ENCODE measurements around the gene PRG3.

PRG3 gene

DNA sequence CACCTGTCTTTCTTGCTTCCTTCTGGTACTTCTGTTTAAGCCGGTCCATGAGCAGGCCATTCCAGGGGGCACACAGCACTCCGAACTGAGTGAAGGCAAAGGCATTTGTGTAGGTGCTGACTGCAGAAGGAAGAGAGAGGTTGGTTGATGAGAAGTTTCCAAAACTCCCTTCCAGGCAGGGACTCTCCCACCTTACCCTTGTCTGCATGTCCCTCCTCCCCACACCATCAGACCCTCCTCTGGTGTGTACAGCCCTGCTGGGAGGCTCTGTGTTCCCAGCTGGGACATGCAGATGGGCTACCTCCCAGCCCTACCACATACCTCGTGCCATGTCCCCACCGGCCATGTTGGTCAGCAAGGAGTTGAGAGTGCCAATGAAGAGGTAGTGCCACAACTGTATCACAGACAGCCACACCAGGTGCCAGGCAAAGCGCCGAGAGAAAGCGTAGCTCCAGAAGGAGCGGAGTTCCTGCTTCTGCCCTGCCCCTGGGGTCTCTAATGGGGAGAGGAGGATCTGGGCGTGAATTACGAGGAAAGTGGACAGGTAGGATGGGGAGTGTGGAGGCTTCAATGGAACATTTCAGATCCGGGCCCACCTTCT lies 33.8 kb upstream of the PRG3 start:
- peaks cover 70% of the 10 kb centered on the region for H3K36me3 ChIP-seq (ENCODE audit: low read length)
- no peaks in the 10 kb centered on the region for H3K9me3 ChIP-seq (ENCODE audit: insufficient read depth, low read length)
- H3K9ac ChIP-seq (ENCODE audit: low read length) = no peak overlapping the region
- no peak overlapping the region for H2AFZ ChIP-seq (ENCODE audit: low read depth, low read length, severe bottlenecking)
- H3K9me2 ChIP-seq (replicated peaks; ENCODE audit: insufficient read depth, low read length) = no peaks in the 10 kb centered on the region
- no peaks in the 10 kb centered on the region; the same call in 1 of the 2 replicates for H3F3A ChIP-seq (ENCODE audit: insufficient read depth)
- no peaks in the 10 kb centered on the region; the same call in 1 of the 2 replicates for H4K20me1 ChIP-seq (ENCODE audit: low read depth, low read length)
- no peak overlapping the region for H3K27ac ChIP-seq (ENCODE audit: low read depth, low read length)
- no peak overlapping the region for H3K4me2 ChIP-seq (ENCODE audit: low read depth, low read length, poor library complexity, severe bottlenecking)
- H3K4me3 ChIP-seq (ENCODE audit: insufficient read depth, low read length, poor library complexity, severe bottlenecking) = no peak overlapping the region
- peaks cover 6% of the 10 kb centered on the region; the same call in 1 of the 2 replicates for H3K79me2 ChIP-seq (ENCODE audit: insufficient read depth, low read length)
- no peaks in the 10 kb centered on the region for H3K27me3 ChIP-seq (ENCODE audit: low read length)
- TF ChIP-seq, protein P1, sequence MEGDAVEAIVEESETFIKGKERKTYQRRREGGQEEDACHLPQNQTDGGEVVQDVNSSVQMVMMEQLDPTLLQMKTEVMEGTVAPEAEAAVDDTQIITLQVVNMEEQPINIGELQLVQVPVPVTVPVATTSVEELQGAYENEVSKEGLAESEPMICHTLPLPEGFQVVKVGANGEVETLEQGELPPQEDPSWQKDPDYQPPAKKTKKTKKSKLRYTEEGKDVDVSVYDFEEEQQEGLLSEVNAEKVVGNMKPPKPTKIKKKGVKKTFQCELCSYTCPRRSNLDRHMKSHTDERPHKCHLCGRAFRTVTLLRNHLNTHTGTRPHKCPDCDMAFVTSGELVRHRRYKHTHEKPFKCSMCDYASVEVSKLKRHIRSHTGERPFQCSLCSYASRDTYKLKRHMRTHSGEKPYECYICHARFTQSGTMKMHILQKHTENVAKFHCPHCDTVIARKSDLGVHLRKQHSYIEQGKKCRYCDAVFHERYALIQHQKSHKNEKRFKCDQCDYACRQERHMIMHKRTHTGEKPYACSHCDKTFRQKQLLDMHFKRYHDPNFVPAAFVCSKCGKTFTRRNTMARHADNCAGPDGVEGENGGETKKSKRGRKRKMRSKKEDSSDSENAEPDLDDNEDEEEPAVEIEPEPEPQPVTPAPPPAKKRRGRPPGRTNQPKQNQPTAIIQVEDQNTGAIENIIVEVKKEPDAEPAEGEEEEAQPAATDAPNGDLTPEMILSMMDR (IDR thresholded peaks at IDR 0.05; ENCODE audit: insufficient read depth, low read length, poor library complexity, severe bottlenecking) = no peak
- TF ChIP-seq EZH2phosphoT487 (conservative IDR thresholded peaks at IDR 0.05; ENCODE audit: low read length) = no peak

DNA sequence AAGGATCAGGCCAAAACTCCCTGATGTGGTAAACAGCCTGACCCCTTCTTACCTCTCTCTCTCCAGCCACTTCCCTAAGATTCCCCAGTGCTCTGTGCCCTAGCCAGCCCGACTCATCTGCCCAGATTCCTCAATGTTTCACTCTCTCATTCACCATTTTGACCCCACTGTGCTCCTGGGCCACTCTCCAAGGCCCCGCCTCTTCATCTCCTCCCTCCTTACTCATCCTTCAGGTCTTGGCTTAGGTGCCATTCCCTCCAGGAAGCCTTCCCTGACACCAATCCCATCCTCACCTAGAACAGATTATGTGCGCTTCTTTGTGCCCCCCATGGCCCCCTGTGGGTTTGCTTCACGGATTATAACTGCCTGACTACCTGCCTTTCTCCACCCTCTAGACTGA lies 32.7 kb upstream of the PRG3 start:
- Histone ChIP-seq H3K27me3 (ENCODE audit: low read length) (no peaks in the 10 kb centered on the region), H3K9me2 (replicated peaks; ENCODE audit: insufficient read depth, low read length) (no peaks in the 10 kb centered on the region), H3K27ac (ENCODE audit: low read depth, low read length) (no peak overlapping the region), H3K4me3 (ENCODE audit: insufficient read depth, low read length, poor library complexity, severe bottlenecking) (no peak overlapping the region), H2AFZ (ENCODE audit: low read depth, low read length, severe bottlenecking) (no peak overlapping the region), H3K9me3 (ENCODE audit: insufficient read depth, low read length) (no peaks in the 10 kb centered on the region), H3K4me2 (ENCODE audit: low read depth, low read length, poor library complexity, severe bottlenecking) (no peak overlapping the region), H3K9ac (ENCODE audit: low read length) (no peak overlapping the region), H4K20me1 (ENCODE audit: low read depth, low read length) (no peaks in the 10 kb centered on the region; the same call in 1 of the 2 replicates), H3K36me3 (ENCODE audit: low read length) (peaks cover 64% of the 10 kb centered on the region; the same call in 1 of the 2 replicates), H3F3A (ENCODE audit: insufficient read depth) (no peaks in the 10 kb centered on the region; the same call in 1 of the 2 replicates), H3K79me2 (ENCODE audit: insufficient read depth, low read length) (no peaks in the 10 kb centered on the region)
- no peak for TF ChIP-seq EZH2phosphoT487 (conservative IDR thresholded peaks at IDR 0.05; ENCODE audit: low read length)
- TF ChIP-seq, protein P1 (IDR thresholded peaks at IDR 0.05; ENCODE audit: insufficient read depth, low read length, poor library complexity, severe bottlenecking) = no peak

DNA sequence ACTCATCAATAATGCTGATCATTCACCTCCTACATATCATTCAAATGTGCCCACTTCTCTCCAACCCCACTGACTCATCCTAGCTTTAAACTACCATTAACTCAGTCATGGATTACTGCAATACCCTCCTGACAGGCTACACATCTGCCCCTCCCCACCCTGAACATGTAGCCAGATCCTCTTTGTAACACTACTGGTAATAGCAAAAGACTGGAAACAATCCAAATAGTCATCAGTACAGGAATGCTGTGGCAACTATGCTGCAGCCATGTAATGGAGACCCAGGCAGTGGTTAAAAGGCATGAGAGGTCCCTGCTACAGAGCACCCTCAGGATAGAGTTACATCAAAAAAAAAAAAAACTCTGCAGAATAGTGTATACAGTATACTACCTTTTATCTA lies 29.3 kb upstream of the PRG3 start:
- Histone ChIP-seq H3K27me3 (ENCODE audit: low read length) (no peaks in the 10 kb centered on the region), H3K4me2 (ENCODE audit: low read depth, low read length, poor library complexity, severe bottlenecking) (no peak overlapping the region), H3K27ac (ENCODE audit: low read depth, low read length) (no peak overlapping the region), H4K20me1 (ENCODE audit: low read depth, low read length) (no peaks in the 10 kb centered on the region; the same call in 1 of the 2 replicates), H3K9me2 (replicated peaks; ENCODE audit: insufficient read depth, low read length) (no peaks in the 10 kb centered on the region), H3K36me3 (ENCODE audit: low read length) (peaks cover 39% of the 10 kb centered on the region), H3K4me3 (ENCODE audit: insufficient read depth, low read length, poor library complexity, severe bottlenecking) (no peak overlapping the region), H2AFZ (ENCODE audit: low read depth, low read length, severe bottlenecking) (no peak overlapping the region), H3K79me2 (ENCODE audit: insufficient read depth, low read length) (no peaks in the 10 kb centered on the region), H3K9me3 (ENCODE audit: insufficient read depth, low read length) (no peaks in the 10 kb centered on the region), H3F3A (ENCODE audit: insufficient read depth) (no peaks in the 10 kb centered on the region; the same call in 1 of the 2 replicates), H3K9ac (ENCODE audit: low read length) (no peak overlapping the region)
- TF ChIP-seq EZH2phosphoT487 (conservative IDR thresholded peaks at IDR 0.05; ENCODE audit: low read length) = no peak
- TF ChIP-seq, protein P1 (IDR thresholded peaks at IDR 0.05; ENCODE audit: insufficient read depth, low read length, poor library complexity, severe bottlenecking) = no peak
